Measurements from ENCODE around the gene UPF3A. TPM values are rescaled to one million over a fixed set of nuclear protein-coding genes. Genes with fewer than 3 reads are reported as not detected.
"Not testable (repeated sequence)": the region's sequence is repeated elsewhere in the genome, so short reads cannot be mapped to it uniquely, and the experiment has no call there.

Gene UPF3A
- total RNA-seq, 2 experiments from 2014 or later = 46.2 to 52.8 TPM

GRCh38 chr13:114249077-114249476 lies 32.3 kb upstream of the UPF3A start:
- POLR2A ChIA-PET = interaction anchor here (1.1 to 1.5 kb wide), 2 partner anchors 11 to 13 kb away, joined by 3 to 4 read pairs; no protein-coding TSS in a partner anchor
- CTCF ChIA-PET = interaction anchor here (1.2 to 1.3 kb wide), 2 partner anchors 14 to 33 kb away, joined by 3 read pairs; partner anchors contain the start of gene UPF3A
- no peak overlapping the region for H3K27ac Mint-ChIP-seq
- H3K36me3 Mint-ChIP-seq (ENCODE audit: low read depth) = peaks cover 58% of the 10 kb centered on the region
- H3K9me3 Mint-ChIP-seq = no peaks in the 10 kb centered on the region
- H3K4me1 Mint-ChIP-seq = no peaks in the 10 kb centered on the region
- DNase-seq = no peak
- H3K4me3 Mint-ChIP-seq = no peak overlapping the region
- no peaks in the 10 kb centered on the region for H3K27me3 Mint-ChIP-seq

DNA sequence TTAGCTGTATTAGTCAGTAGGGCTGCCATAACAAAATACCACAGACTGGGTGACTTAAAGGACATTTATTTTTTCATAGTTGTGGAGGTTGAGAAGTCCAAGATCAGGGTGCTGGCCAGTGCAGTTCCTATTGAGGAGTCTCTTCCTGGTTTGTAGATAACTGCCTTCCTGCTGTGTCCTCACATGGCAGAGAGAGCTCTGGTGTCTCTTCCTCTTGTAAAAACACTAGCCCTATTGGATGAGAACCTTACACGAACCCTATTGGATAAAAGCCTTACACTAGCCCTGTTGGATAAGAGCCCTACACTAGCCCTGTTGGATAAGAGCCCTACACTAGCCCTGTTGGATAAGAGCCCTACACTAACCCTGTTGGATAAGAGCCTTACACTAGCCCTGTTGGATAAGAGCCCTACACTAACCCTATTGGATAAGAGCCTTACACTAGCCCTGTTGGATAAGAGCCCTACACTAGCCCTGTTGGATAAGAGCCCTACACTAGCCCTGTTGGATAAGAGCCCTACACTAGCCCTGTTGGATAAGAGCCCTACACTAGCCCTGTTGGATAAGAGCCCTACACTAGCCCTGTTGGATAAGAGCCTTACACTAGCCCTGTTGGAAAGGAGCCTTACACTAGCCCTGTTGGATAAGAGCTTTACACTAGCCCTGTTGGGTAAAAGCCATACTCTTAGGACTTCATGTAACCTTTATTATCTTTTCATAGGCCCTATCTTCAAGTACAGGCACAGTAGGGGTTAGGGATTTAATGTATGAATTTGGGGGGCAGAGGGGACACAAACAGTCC lies 29.6 kb upstream of the UPF3A start:
- H3K27ac Mint-ChIP-seq, H3K4me3 Mint-ChIP-seq, H3K27me3 Mint-ChIP-seq, H3K9me3 Mint-ChIP-seq, DNase-seq, H3K4me1 Mint-ChIP-seq, CTCF ChIA-PET, POLR2A ChIA-PET: not testable (repeated sequence)
- H3K36me3 Mint-ChIP-seq (ENCODE audit: low read depth) = peaks cover 59% of the 10 kb centered on the region

DNA sequence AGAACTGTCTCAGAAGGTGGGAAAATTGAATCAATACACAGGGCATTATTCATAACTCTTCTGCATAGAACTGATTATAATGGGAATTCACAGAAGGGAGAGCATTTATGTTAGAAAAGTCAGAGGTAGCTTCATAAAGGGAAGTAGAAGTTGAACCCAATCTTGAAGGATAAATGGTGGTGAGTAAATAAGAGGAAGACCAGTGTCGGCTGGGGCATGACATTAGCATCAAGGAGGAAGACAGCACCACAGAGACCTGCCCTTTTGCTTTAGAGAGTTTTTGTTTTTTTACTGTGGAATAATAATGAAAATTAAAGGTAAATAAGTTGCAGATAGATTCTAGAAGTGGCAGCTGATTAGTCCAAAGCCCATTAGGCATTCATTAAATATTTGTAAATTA lies 24.9 kb upstream of the UPF3A start:
- CTCF ChIA-PET = no interaction called here
- peaks cover 18% of the 10 kb centered on the region for H3K4me1 Mint-ChIP-seq
- DNase-seq = no peak

GRCh38 chr13:114257014-114257413 lies 24.4 kb upstream of the UPF3A start:
- Mint-ChIP-seq H3K27me3 (no peaks in the 10 kb centered on the region), H3K9me3 (no peaks in the 10 kb centered on the region), H3K4me1 (peaks cover 21% of the 10 kb centered on the region), H3K36me3 (ENCODE audit: low read depth) (peaks cover 71% of the 10 kb centered on the region), H3K27ac (no peak overlapping the region), H3K4me3 (no peak overlapping the region)
- POLR2A ChIA-PET = interaction anchor here (1.7 kb wide), 1 partner anchor 12 kb away, joined by 5 read pairs; no protein-coding TSS in a partner anchor
- CTCF ChIA-PET = interaction anchor here (1.1 kb wide), 1 partner anchor 13 kb away, joined by 3 read pairs; no protein-coding TSS in a partner anchor
- no peak for DNase-seq

More for the DNA sequence above, 24.9 kb upstream of the UPF3A start:
- Mint-ChIP-seq H3K9me3 (no peaks in the 10 kb centered on the region), H3K36me3 (ENCODE audit: low read depth) (peaks cover 70% of the 10 kb centered on the region), H3K27me3 (no peaks in the 10 kb centered on the region), H3K4me3 (no peak overlapping the region), H3K27ac (no peak overlapping the region)
- POLR2A ChIA-PET = interaction anchor here (1.7 kb wide), 1 partner anchor 13 kb away, joined by 5 read pairs; no protein-coding TSS in a partner anchor

GRCh38 chr13:114258589-114258988 lies 22.8 kb upstream of the UPF3A start:
- Mint-ChIP-seq H3K27me3 (no peaks in the 10 kb centered on the region), H3K36me3 (ENCODE audit: low read depth) (peaks cover 83% of the 10 kb centered on the region), H3K9me3 (no peaks in the 10 kb centered on the region), H3K27ac (no peak overlapping the region), H3K4me1 (peaks cover 37% of the 10 kb centered on the region), H3K4me3 (no peak overlapping the region)
- ChIA-PET POLR2A (interaction anchor here (0.6 kb wide), 1 partner anchor 1048 kb away, joined by 4 read pairs; no protein-coding TSS in a partner anchor), CTCF (no interaction called here)
- DNase-seq = no peak

DNA sequence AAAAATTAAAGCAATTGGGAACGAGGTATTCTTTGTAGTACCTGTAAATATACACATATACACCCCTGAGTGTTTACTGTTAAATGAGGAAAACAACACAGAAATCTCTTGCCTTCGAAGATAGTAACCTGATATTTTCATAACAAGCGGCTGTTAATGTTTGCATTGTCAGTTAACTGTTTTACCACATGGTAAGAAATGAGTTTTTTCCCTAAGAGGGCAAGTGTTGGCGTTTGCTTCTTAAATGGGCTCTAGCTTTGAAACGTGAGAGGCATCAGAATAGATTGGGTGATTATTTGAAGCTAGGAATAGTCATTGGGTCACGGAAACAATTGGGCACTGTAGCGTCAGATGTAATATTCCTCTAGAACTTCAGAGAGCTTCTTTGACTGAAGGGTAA lies 22.0 kb upstream of the UPF3A start:
- DNase-seq = no peak
- peaks cover 79% of the 10 kb centered on the region for H3K36me3 Mint-ChIP-seq (ENCODE audit: low read depth)
- no peaks in the 10 kb centered on the region for H3K9me3 Mint-ChIP-seq
- no peak overlapping the region for H3K4me3 Mint-ChIP-seq
- H3K27me3 Mint-ChIP-seq = no peaks in the 10 kb centered on the region
- POLR2A ChIA-PET = interaction anchor here (1.4 kb wide), 1 partner anchor 10 kb away, joined by 3 read pairs; no protein-coding TSS in a partner anchor
- peaks cover 40% of the 10 kb centered on the region for H3K4me1 Mint-ChIP-seq
- no peak overlapping the region for H3K27ac Mint-ChIP-seq
- CTCF ChIA-PET = no interaction called here

GRCh38 chr13:114259974-114260373 lies 21.4 kb upstream of the UPF3A start:
- POLR2A ChIA-PET = interaction anchor here (1.4 kb wide), 1 partner anchor 11 kb away, joined by 3 read pairs; no protein-coding TSS in a partner anchor
- Mint-ChIP-seq H3K36me3 (ENCODE audit: low read depth) (peaks cover 77% of the 10 kb centered on the region), H3K27ac (no peak overlapping the region), H3K4me1 (peaks cover 43% of the 10 kb centered on the region), H3K27me3 (no peaks in the 10 kb centered on the region), H3K4me3 (no peak overlapping the region), H3K9me3 (no peaks in the 10 kb centered on the region)
- CTCF ChIA-PET = no interaction called here
- no peak for DNase-seq

DNA sequence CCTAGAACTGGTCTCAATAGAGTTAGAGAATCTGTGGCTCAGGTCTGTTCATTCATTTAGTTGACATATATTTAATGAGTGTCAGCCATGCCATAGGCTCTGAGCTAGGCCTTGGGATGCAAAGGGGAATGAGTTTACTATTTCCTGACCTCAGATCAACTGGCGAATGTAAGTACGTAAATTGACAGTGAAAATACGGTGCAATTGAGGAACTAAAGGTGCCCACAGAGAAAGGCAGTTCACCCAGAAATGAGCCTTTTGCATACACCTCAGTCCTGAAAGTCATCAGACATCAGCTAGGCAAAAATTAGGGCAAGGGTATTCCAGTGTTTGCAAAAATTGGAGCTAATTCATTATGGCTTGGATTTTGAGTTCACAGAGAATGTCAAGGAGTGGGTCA lies 20.6 kb upstream of the UPF3A start:
- Mint-ChIP-seq H3K4me3 (no peak overlapping the region), H3K9me3 (no peaks in the 10 kb centered on the region), H3K27me3 (no peaks in the 10 kb centered on the region), H3K36me3 (ENCODE audit: low read depth) (peaks cover 78% of the 10 kb centered on the region), H3K27ac (no peak overlapping the region), H3K4me1 (peaks cover 50% of the 10 kb centered on the region)
- no peak for DNase-seq
- CTCF ChIA-PET = no interaction called here
- POLR2A ChIA-PET = no interaction called here

GRCh38 chr13:114261328-114261965 lies 20.0 kb upstream of the UPF3A start:
- CTCF ChIA-PET = no interaction called here
- Mint-ChIP-seq H3K36me3 (ENCODE audit: low read depth) (peaks cover 78% of the 10 kb centered on the region), H3K9me3 (no peaks in the 10 kb centered on the region), H3K4me3 (no peak overlapping the region), H3K27ac (peak overlapping the region; percentile 61), H3K4me1 (peaks cover 56% of the 10 kb centered on the region), H3K27me3 (no peaks in the 10 kb centered on the region)
- no peak for DNase-seq
- POLR2A ChIA-PET = interaction anchor here (0.8 kb wide), 1 partner anchor 20 kb away, joined by 3 read pairs; the partner anchor contains the start of gene UPF3A

DNA sequence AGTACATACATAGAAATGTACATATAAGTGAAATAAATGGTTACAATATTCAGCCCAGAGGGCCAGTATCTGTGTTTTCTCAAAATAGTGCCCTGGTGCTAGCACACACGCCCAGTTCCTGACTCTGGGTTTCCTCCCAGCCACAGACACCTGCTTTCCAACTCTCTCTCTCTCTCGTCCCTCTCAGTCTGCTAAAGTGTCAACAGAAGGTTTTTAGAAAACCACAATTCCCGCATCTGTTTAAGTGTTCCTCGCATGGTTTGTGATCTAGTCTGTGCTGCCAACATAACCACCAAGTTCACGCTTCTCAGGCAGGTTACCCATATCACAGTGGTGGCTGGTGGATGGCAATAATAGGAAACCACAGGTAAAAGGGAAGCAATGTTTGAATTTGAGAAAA lies 17.8 kb upstream of the UPF3A start:
- peak overlapping the region; percentile 12 for H3K4me3 Mint-ChIP-seq
- H3K36me3 Mint-ChIP-seq (ENCODE audit: low read depth) = peaks cover 83% of the 10 kb centered on the region
- no peaks in the 10 kb centered on the region for H3K9me3 Mint-ChIP-seq
- ChIA-PET POLR2A (interaction anchor here (6.6 kb wide), 1 partner anchor 17 kb away, joined by 59 read pairs; the partner anchor contains the start of gene UPF3A), CTCF (no interaction called here)
- peaks cover 72% of the 10 kb centered on the region for H3K4me1 Mint-ChIP-seq
- H3K27ac Mint-ChIP-seq = peak overlapping the region; percentile 77
- no peaks in the 10 kb centered on the region for H3K27me3 Mint-ChIP-seq
- DNase-seq = peak; percentile 37

DNA sequence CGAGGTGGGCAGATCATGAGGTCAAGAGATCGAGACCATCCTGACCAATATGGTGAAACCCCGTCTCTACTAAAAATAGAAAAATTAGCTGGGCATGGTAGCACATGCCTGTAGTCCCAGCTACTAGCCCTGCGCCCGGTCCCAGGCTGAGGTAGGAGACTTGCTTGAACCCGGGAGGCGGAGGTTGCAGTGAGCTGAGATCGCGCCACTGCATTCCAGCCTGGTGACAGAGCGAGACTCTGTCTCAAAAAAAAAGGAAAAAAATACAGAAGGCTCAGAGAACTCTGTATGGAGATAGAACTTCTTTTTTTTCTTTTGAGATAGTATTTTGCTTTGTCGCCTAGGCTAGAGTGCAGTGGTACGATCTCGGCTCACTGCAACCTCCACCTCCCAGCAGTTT lies 17.1 kb upstream of the UPF3A start:
- H3K9me3 Mint-ChIP-seq, H3K4me3 Mint-ChIP-seq, H3K27ac Mint-ChIP-seq, CTCF ChIA-PET, DNase-seq, H3K27me3 Mint-ChIP-seq: not testable (repeated sequence)
- POLR2A ChIA-PET = interaction anchor here (1.2 to 6.6 kb wide), 2 partner anchors 16 to 77 kb away, joined by 3 to 59 read pairs; partner anchors contain the start of gene UPF3A
- H3K36me3 Mint-ChIP-seq (ENCODE audit: low read depth) = peaks cover 86% of the 10 kb centered on the region
- H3K4me1 Mint-ChIP-seq = peaks cover 79% of the 10 kb centered on the region

DNA sequence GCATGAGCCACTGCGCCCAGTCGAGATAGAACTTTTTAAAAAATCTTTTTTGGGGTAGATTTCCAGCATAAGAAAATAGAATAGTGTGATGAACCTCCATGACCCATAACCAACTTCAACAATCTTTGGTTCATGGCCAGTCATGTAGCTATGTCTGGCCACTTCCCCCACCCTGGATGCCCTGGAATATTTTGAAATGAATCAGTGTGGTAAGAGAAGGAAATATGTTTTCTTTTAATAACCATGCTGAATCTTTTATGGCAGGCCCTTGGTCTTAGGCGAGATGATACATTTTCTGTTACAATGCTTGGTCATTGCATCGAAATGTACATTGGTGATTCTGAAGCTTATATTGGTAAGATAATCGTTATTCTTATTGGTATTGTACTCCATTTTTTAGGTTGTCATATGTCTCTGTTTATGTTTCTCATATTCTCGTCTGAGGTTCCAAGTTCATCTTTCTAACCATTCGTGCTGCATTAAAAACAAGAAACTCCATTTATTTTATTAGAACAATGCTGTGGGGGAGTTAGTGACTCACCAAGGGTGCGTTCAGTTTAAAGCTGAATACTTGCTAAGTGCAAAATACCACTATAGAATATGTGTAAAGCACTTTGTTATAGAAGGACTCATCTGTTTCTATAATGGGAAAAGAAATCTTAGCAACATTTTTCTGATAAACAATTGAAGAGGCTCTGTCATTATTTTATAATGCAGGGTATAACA lies 16.4 kb upstream of the UPF3A start:
- peaks cover 83% of the 10 kb centered on the region for H3K36me3 Mint-ChIP-seq (ENCODE audit: low read depth)
- no peak overlapping the region for H3K4me3 Mint-ChIP-seq
- peaks cover 3% of the 10 kb centered on the region for H3K9me3 Mint-ChIP-seq
- no peak for DNase-seq
- H3K27ac Mint-ChIP-seq = peak overlapping the region; percentile 27
- H3K4me1 Mint-ChIP-seq = peaks cover 77% of the 10 kb centered on the region
- ChIA-PET POLR2A (interaction anchor here (1.2 to 6.6 kb wide), 2 partner anchors 16 to 76 kb away, joined by 3 to 59 read pairs; partner anchors contain the start of gene UPF3A), CTCF (no interaction called here)
- no peaks in the 10 kb centered on the region for H3K27me3 Mint-ChIP-seq

Data from activated CD4-positive, alpha-beta memory T cell treated with anti-CD3 and anti-CD28 coated beads, Interleukin-2, amount 10 ng/mL, durations not matched to agents 7 days and 5 days (primary cell).